Nephron progenitor cell (in vitro differentiated cells): ENCODE results near the gene TMEM272.

Experiments
- DNase-seq: peaks from one replicate; pipeline ENCODE4 v3.0.0; 2021
- H3K27ac Mint-ChIP-seq: 2 replicates; pipeline ENCODE4 v1.8.0; 2021; ENCODE audit warnings: mild to moderate bottlenecking, moderate library complexity, mixed read lengths
- H3K27me3 Mint-ChIP-seq: 2 replicates; pipeline ENCODE4 v1.8.0; 2021; ENCODE audit warnings: mild to moderate bottlenecking, low read depth, mixed read lengths; ENCODE audit not compliant: poor library complexity
- H3K36me3 Mint-ChIP-seq: 2 replicates; pipeline ENCODE4 v1.8.0; 2021; ENCODE audit warnings: low read depth, mixed read lengths
- H3K4me1 Mint-ChIP-seq: 2 replicates; pipeline ENCODE4 v1.8.0; 2021; ENCODE audit warnings: mixed read lengths
- H3K4me3 Mint-ChIP-seq: 2 replicates; pipeline ENCODE4 v1.8.0; 2021; ENCODE audit warnings: mild to moderate bottlenecking, moderate library complexity, mixed read lengths
- H3K9me3 Mint-ChIP-seq: 2 replicates; pipeline ENCODE4 v1.8.0; 2021; ENCODE audit warnings: mild to moderate bottlenecking, moderate library complexity, mixed read lengths
- TF ChIP-seq, protein P1 (sequence below): fragments of 200-600 bp; sonication (generic); IDR thresholded peaks from 2 replicates; pipeline ENCODE4 v1.5.0; 2021; ENCODE audit warnings: antibody characterized with exemption

The TMEM272 gene

DNA sequence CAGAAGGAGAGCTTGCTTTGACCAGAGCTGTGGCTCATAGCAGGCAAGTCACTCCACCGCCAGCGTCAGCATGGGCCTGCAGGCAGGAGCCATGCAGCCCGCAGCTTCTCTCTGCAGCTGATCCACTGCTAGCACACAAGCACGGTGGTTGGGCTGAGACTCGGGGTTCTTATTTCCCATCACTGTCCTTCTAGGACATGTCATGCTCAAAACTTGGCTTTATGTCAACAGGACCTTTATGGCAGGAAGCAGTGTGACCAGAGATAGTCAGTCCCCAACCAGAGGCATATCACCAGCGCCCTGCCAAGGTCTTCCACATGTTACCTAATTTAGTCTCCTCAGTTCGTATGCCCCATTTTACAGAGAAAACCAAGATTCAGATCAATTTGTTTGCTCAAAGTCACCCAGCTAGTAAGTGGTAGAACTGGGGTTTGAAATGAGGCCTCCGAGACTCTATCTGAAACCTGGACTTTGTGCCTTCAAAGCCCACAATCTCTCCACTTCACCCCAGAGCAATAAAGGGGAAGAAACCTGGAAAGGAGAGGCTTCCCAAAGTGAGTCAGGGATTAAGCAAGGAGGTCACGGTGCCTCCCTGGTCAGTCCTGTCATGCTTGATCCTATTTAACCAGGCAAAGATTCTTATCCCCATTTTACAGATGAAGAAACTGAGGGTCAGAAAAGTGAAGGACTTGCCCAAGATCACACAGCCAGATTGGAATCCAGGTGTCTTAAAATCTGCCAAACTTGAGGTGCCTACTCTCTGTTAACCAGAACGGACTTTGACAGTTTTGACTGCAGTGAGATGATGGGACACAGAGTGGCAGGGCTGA, 5.1 kb downstream of the TMEM272 start:
- no peak for DNase-seq
- H3K4me3 Mint-ChIP-seq, result no peak overlapping the region
- peaks cover 13% of the 10 kb centered on the region for H3K27me3 Mint-ChIP-seq
- H3K27ac Mint-ChIP-seq, result no peak overlapping the region
- H3K4me1 Mint-ChIP-seq, result peaks cover 2% of the 10 kb centered on the region
- H3K36me3 Mint-ChIP-seq, result no peaks in the 10 kb centered on the region
- TF ChIP-seq, protein P1, sequence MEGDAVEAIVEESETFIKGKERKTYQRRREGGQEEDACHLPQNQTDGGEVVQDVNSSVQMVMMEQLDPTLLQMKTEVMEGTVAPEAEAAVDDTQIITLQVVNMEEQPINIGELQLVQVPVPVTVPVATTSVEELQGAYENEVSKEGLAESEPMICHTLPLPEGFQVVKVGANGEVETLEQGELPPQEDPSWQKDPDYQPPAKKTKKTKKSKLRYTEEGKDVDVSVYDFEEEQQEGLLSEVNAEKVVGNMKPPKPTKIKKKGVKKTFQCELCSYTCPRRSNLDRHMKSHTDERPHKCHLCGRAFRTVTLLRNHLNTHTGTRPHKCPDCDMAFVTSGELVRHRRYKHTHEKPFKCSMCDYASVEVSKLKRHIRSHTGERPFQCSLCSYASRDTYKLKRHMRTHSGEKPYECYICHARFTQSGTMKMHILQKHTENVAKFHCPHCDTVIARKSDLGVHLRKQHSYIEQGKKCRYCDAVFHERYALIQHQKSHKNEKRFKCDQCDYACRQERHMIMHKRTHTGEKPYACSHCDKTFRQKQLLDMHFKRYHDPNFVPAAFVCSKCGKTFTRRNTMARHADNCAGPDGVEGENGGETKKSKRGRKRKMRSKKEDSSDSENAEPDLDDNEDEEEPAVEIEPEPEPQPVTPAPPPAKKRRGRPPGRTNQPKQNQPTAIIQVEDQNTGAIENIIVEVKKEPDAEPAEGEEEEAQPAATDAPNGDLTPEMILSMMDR, result no peak
- H3K9me3 Mint-ChIP-seq, result no peaks in the 10 kb centered on the region

DNA sequence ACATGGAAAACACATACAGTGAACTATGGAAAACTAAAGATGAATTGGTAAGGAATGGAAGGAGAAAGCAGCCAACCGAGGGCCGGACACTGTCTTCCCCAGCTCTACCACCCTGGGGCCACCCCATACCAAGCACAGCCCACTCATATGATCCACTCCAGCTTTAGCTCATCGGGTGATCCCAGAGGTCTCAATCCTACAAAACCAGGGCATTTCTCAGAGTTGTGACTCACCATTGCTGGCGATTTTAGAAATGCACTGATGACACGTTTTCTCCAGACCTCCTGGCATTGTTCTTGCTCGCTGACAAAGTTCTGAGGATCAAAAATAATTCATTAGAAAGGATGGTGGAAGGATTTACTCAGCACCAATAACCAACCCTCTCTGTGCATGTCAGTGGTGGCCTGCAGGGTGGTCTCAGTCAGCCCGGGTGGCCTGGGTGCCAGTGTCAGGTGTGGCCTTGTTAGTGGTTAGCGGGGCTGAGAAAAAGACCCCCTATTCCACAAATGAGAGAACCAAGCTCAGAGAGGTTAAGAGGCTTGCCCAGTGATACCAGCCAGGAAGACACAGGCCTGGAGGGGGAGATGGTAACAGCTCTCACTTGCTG, 6.6 kb downstream of the TMEM272 start:
- Mint-ChIP-seq H3K27ac (no peak overlapping the region), H3K9me3 (no peaks in the 10 kb centered on the region), H3K36me3 (no peaks in the 10 kb centered on the region), H3K4me1 (no peaks in the 10 kb centered on the region), H3K27me3 (peaks cover 14% of the 10 kb centered on the region), H3K4me3 (no peak overlapping the region)
- TF ChIP-seq, protein P1, result no peak
- DNase-seq, result no peak

DNA sequence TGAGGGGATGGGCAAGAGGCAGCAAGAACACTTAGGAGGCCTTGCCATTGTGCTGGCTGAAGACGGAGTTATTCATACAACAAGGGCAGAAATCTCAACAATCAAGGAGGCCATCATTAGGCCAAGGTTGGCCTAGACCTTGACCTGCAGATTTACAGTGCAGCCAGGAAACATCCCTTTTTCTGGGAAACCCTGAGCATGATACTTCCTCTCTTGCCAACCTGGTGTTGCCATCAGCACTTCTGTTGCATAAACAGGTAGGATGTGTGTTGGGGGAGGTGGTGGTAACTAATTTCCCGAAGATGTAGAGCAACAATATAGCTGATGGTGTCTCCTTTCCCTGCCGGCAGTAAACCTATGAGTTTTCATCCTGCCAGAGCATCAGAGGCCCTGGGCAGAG, 8.0 kb downstream of the TMEM272 start:
- no peaks in the 10 kb centered on the region for H3K36me3 Mint-ChIP-seq
- no peaks in the 10 kb centered on the region for H3K9me3 Mint-ChIP-seq
- no peaks in the 10 kb centered on the region for H3K4me1 Mint-ChIP-seq
- TF ChIP-seq, protein P1, result no peak
- peaks cover 15% of the 10 kb centered on the region for H3K27me3 Mint-ChIP-seq
- no peak overlapping the region for H3K4me3 Mint-ChIP-seq
- peak overlapping the region; percentile 56 for H3K27ac Mint-ChIP-seq
- DNase-seq, result no peak

DNA sequence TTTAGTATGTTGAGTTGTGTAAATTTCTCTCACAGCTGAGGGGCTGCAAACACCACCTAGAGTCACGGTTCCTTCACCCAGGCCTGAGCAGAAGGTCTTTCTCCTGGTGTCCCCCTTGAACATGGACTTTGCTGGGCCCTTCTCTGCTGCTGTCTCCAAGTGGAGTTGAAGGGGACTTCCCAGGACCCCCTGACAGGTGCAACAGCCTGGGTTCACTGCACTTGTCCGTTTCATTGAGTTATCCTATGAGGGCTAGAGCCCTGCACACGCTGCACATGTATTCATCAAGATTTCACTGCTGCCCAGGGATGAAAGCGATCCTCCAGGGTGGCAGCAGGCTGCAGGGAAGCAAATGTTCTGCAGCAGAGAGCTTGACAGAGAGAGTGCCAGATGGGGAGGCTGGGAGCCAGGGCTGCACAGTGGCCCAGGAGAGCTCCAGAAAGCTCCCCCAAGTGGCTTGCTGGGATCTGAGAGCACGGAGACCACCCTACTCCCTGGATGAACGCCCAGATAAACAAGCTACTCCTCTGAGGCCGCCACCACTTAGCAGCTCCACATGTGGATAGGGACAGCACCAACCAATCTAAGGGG, 10.3 kb downstream of the TMEM272 start:
- Mint-ChIP-seq H3K36me3 (no peaks in the 10 kb centered on the region), H3K27me3 (peaks cover 16% of the 10 kb centered on the region), H3K4me3 (no peak overlapping the region), H3K9me3 (no peaks in the 10 kb centered on the region), H3K4me1 (no peaks in the 10 kb centered on the region), H3K27ac (no peak overlapping the region)
- TF ChIP-seq, protein P1, result no peak
- DNase-seq, result no peak

DNA sequence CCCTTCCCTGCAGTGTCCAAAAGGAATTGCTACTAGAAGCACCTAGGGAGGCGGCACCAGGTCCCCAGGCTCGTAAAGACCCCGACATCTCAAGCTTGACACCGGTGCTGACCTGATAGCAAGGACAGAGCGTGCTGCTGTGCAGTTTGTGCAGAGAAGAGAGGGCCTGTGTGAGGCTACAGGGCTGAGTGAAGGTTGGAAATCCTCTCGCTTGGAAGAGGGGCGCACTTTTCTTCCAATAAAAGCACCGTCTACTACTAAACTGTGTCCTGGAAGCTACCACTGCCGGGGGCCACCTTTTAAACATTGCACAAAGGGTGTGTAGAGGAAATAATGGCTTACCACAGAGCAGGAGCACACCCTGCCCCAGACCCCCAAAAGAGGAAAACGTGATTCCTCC, 11.0 kb downstream of the TMEM272 start:
- DNase-seq, result no peak
- H3K27me3 Mint-ChIP-seq, result peaks cover 16% of the 10 kb centered on the region
- H3K27ac Mint-ChIP-seq, result no peak overlapping the region
- no peaks in the 10 kb centered on the region for H3K4me1 Mint-ChIP-seq
- TF ChIP-seq, protein P1, result no peak
- no peaks in the 10 kb centered on the region for H3K36me3 Mint-ChIP-seq
- no peak overlapping the region for H3K4me3 Mint-ChIP-seq
- H3K9me3 Mint-ChIP-seq, result no peaks in the 10 kb centered on the region
